Measurements from ENCODE around the gene FRZB. TPM values are rescaled to one million over a fixed set of nuclear protein-coding genes. Genes with fewer than 3 reads are reported as not detected.

Gene FRZB
- total RNA-seq, result 10 to 100 TPM in 2 of 4 donors, 1 to 10 TPM in 2; 1.6 to 20.4 (median 12.0) TPM

DNA sequence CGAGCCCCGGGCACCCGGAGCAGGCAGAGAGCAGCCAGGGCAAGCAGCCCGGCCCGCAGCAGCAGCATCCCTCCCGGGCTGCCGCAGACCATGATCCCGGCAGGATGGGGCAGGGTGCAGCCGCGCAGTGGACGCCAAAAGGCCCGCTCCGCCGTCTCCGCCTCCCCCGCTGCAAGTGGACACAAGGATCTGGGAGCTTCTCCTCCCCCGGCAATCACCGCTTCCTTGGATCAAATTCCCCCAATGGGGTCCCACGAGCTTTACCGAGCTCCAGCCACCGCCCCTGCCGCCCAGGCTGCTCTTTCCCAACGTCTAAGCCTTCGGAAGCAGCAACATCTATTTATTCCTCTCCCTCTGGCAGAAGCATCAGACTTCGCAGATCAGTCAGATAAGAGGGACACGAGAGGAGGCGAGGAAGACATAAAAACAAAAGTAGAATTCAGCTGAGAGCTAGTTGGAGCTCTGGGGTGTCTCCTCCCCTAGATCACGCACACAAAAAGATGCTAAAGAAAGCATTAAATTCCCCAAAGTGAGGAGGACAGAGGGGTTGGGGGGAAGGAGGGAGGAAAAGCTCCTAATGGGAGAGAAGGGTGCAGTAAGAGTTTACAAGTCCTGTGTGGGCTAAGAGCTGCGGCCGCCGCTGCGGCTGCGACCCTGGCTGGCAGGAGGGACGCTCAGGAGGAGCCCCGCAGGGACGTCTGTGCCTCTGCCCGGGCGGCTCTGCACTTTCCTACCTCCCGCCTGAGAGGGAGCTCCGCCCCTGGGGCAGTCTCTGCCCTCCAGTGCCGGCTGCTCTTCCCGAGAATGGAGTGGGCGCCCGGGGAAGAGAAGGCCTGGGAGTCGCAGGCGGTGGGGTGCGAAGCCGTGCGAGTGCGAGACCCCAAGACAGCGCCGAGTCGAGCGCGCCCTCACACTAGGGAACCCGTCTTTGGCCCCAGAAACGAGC lies at the start of gene FRZB:
FRZB (minus strand) TSS at position 177 of the 946 bp plus-strand sequence; CDS start at position 92, 85 bp downstream.
- 1 to 2% methylated on average over 37 to 43 of the region's 57 CpGs for WGBS, 2 donors
- TF ChIP-seq POLR2A (IDR thresholded peaks at IDR 0.05), result no peak
- TF ChIP-seq, protein P1, sequence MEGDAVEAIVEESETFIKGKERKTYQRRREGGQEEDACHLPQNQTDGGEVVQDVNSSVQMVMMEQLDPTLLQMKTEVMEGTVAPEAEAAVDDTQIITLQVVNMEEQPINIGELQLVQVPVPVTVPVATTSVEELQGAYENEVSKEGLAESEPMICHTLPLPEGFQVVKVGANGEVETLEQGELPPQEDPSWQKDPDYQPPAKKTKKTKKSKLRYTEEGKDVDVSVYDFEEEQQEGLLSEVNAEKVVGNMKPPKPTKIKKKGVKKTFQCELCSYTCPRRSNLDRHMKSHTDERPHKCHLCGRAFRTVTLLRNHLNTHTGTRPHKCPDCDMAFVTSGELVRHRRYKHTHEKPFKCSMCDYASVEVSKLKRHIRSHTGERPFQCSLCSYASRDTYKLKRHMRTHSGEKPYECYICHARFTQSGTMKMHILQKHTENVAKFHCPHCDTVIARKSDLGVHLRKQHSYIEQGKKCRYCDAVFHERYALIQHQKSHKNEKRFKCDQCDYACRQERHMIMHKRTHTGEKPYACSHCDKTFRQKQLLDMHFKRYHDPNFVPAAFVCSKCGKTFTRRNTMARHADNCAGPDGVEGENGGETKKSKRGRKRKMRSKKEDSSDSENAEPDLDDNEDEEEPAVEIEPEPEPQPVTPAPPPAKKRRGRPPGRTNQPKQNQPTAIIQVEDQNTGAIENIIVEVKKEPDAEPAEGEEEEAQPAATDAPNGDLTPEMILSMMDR (IDR thresholded peaks at IDR 0.05), result no peak
- intact Hi-C loops (cut with DNase I; ENCODE audit: low total_unique reads), result no loop called here
- H3K4me3 ChIP-seq (ENCODE audit: low read depth, poor library complexity, severe bottlenecking), result no peak within 1 kb of the TSS
- DNase-seq (ENCODE audit: low spot score in 2 of 2), result peak; percentile 51 to 92

DNA sequence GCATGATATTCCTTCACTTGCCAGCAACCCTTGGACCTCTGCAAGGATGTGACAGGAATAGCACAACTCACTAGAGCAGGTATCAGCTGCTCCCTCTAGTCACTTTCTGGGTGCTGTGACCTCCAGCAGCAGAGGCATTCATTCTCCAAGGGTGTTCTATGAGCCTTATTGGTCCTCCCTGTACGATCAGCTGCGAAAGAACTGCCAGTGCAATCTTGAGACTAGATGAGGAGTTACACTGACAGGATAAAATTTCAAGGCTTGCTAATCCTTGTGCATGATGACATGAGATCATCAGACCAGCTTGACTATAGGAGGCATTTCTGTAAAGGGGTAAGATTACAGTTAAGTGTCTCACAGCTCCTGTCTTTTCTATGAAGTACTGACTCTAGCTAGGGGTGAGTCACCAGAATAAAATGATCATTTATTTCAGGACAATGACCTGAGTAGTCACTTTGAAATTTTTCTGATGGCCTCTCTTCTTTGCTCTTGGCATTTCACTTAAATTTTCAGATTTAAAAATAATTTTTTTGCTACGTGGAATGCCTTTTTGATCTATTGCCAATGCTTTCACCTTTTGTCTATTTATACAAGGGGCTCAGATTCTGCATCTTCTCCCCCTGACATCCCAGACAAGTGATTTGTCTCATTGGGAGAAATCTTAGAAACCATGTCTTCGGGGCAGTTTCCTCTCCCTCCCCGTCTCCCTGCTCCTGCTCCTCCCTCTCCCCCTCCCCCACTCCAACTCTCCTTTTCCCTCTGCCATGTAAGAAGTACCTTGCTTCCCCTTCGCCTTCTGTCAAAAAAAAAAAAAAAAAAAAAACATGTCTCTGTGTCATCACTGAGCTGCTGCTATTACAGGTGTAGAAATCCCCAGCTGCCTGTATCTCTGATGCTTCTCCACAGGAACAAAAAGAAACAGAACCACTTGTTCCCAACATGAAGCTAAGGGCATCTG lies 49.2 kb upstream of the FRZB start:
- TF ChIP-seq POLR2A (IDR thresholded peaks at IDR 0.05), result no peak
- TF ChIP-seq, protein P1 (IDR thresholded peaks at IDR 0.05), result no peak
- H3K4me3 ChIP-seq (ENCODE audit: low read depth, poor library complexity, severe bottlenecking), result no peak overlapping the region
- 85 to 86% methylated on average over 6 of the region's 6 CpGs for WGBS, 2 donors
- DNase-seq (ENCODE audit: low spot score in 2 of 2), result no peak
- intact Hi-C loops (cut with DNase I; ENCODE audit: low total_unique reads), result no loop called here

DNA sequence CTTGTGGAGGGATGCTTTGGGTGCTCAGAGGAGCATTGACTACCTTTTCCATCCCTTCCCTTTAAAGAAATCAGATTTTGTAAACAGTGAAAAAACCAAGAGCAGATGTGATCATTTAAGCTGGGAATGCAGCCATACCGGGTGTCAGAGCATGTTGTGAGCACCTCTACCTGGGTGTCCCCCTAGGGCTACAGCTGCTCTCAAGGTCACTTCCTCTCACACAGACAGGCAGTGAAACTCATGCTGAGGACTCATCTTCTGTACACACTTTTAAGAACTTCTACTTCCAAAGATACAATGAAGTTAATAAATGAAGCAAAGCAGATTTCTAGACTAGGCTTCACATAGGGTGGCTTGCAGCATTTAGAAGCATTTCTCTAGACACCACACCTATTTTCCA lies 48.4 kb upstream of the FRZB start:
- no peak overlapping the region for H3K4me3 ChIP-seq (ENCODE audit: low read depth, poor library complexity, severe bottlenecking)
- WGBS, 2 donors, result 36 to 50% methylated on average over 1 of the region's 1 CpG
- no peak for DNase-seq (ENCODE audit: low spot score in 2 of 2)
- TF ChIP-seq, protein P1 (IDR thresholded peaks at IDR 0.05), result no peak
- no peak for TF ChIP-seq POLR2A (IDR thresholded peaks at IDR 0.05)
- intact Hi-C loops (cut with DNase I; ENCODE audit: low total_unique reads), result no loop called here

DNA sequence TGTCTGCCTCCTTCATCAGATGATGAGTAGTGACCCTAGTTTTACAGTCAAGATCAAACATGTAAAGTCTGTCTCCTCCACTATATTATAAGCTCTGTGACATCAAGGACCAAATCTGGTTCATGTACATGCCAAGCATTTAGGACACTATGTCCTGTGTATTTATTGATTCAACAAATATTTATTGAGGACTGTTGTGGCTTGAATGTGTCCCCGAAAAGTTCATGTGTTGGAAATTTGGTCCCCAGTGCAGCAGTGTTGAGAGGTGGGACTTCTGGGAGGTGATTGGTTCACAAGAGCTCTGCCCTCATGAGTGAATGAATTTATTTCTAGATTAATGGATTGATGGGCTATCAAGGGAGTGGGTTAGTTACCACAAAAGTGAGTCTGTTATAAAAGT lies 46.6 kb upstream of the FRZB start:
- DNase-seq (ENCODE audit: low spot score in 2 of 2), result no peak
- 96 to 100% methylated on average over 1 of the region's 1 CpG for WGBS, 2 donors
- intact Hi-C loops (cut with DNase I; ENCODE audit: low total_unique reads), result no loop called here
- H3K4me3 ChIP-seq (ENCODE audit: low read depth, poor library complexity, severe bottlenecking), result no peak overlapping the region
- TF ChIP-seq POLR2A (IDR thresholded peaks at IDR 0.05), result no peak
- TF ChIP-seq, protein P1 (IDR thresholded peaks at IDR 0.05), result no peak

- DNase-seq (ENCODE audit: low spot score in 2 of 2), result no peak
- 70 to 83% methylated on average over 3 of the region's 3 CpGs for WGBS, 2 donors
- TF ChIP-seq POLR2A (IDR thresholded peaks at IDR 0.05), result no peak
- TF ChIP-seq, protein P1 (IDR thresholded peaks at IDR 0.05), result no peak
- intact Hi-C loops (cut with DNase I; ENCODE audit: low total_unique reads), result no loop called here
- no peak overlapping the region for H3K4me3 ChIP-seq (ENCODE audit: low read depth, poor library complexity, severe bottlenecking)
Observed at GRCh38 chr2:182912518-182912915, 46.1 kb upstream of the FRZB start.

Data from lower leg skin (tissue), 4 donors.